Testis (tissue), 5 donors: ENCODE data around the gene TM7SF3. TPM values are rescaled to one million over a fixed set of nuclear protein-coding genes. Genes with fewer than 3 reads are reported as not detected.
A peak's percentile ranks its signal among the peaks of the same experiment; 100 is the strongest.

Experiments
- DNase-seq: peaks from one replicate; pipeline ENCODE4 v3.0.0-alpha.2; 2019
- H3K27ac ChIP-seq, 2 donors: fragments of 200-600 bp; sonication (generic); one replicate each; pipeline ENCODE4 v1.5.1; 2019
- H3K27me3 ChIP-seq: fragments of 200-600 bp; sonication (generic); one replicate; pipeline ENCODE4 v1.5.1; 2019
- H3K36me3 ChIP-seq: fragments of 200-600 bp; sonication (generic); one replicate; pipeline ENCODE4 v1.5.1; 2017; ENCODE audit warnings: low read depth; ENCODE audit errors: missing control alignments
- H3K4me1 ChIP-seq: fragments of 200-600 bp; sonication (generic); one replicate; pipeline ENCODE4 v1.5.1; 2019
- H3K4me3 ChIP-seq, 2 donors: fragments of 200-600 bp; sonication (generic); one replicate each; pipeline ENCODE4 v1.5.1; 2017 to 2019
- H3K9me3 ChIP-seq: fragments of 200-600 bp; sonication (generic); one replicate; pipeline ENCODE4 v1.5.1; 2017
- CTCF ChIP-seq, 3 experiments: fragments of 450-650 bp in 2 of 3; fragments of 200-600 bp in 1 of 3; sonication (generic) in 1 of 3; IDR thresholded peaks; one replicate each; pipeline ENCODE4 v1.5.1; 2016 to 2019; ENCODE audit warnings: antibody characterized with exemption in 3 of 3, mild to moderate bottlenecking in 2 of 3, moderate library complexity in 1 of 3
- POLR2A ChIP-seq: fragments of 450-650 bp; IDR thresholded peaks from one replicate; pipeline ENCODE4 v1.6.1; 2017; ENCODE audit warnings: antibody characterized with exemption, mild to moderate bottlenecking, moderate library complexity
- WGBS, 2 donors: methylation state at CpG; one replicate each; pipeline ENCODE4 v1.1.5; 2018; 5-methylcytosine and 5-hydroxymethylcytosine counted together
- intact Hi-C: fragments of 100-400 bp; cut with DNase I; formaldehyde crosslinking; loops from one replicate; pipeline ENCODE4 v1.15.1; 2023; ENCODE audit warnings: low total_unique reads
- long read RNA-seq, 2 donors: transcript quantifications; one replicate each; lab custom pipeline, GENCODE V29; 2026
- polyA plus RNA-seq: library from polyadenylated mRNA; stranded (reverse); fragments of 350-450 nt; fragmentation: Illumina TruSeq; extraction: RNeasy Lipid Tissue Mini Kit (QIAGEN cat#74804); gene quantifications from one replicate; pipeline ENCODE4 v1.2.3, GENCODE V29; 2014; ENCODE audit warnings: low read depth, low replicate concordance; ENCODE audit not compliant: insufficient read depth
- total RNA-seq, 2 donors: library from RNA; depleted of rRNA; stranded (reverse); fragments of >200 nt; gene quantifications; one replicate each; pipeline ENCODE4 v1.2.3, GENCODE V29; 2016

Gene TM7SF3
- 10 to 100 TPM; 64.4 to 69.6 TPM for total RNA-seq
- polyA plus RNA-seq = 73.1 TPM
- long read RNA-seq, donor 1, transcript TM7SF3-201 (12 exons, 2,709 nt) = major isoform, 9 of 42 reads
- long read RNA-seq, donor 1, partial matches to known transcripts = 33 of 42 reads
- long read RNA-seq, donor 1, other reads (novel, unspliced or antisense) = 0 of 42 reads
- long read RNA-seq, donor 2, transcript TM7SF3-201 (12 exons, 2,709 nt) = major isoform, 10 of 10 reads
- long read RNA-seq, donor 2, partial matches to known transcripts = 0 of 10 reads
- long read RNA-seq, donor 2, other reads (novel, unspliced or antisense) = 0 of 10 reads

GRCh38 chr12:27014085-27014858 lies at the start of gene TM7SF3:
TM7SF3 (minus strand) TSS chr12:27014384; CDS start chr12:27014168, 216 bp downstream.
- Histone ChIP-seq H3K4me3 (peak within 1 kb of the TSS; percentile 89 to 91), H3K4me1 (peaks cover 43% of the 10 kb centered on the region), H3K27me3 (no peaks in the 10 kb centered on the region), H3K36me3 (no peaks in the 10 kb centered on the region), H3K27ac (peak within 1 kb of the TSS; percentile 95), H3K9me3 (no peaks in the 10 kb centered on the region)
- DNase-seq = peak; percentile 96
- WGBS, 2 donors = 0% methylated on average over 18 to 39 of the region's 71 CpGs
- intact Hi-C loops = no loop called here
- TF ChIP-seq CTCF (IDR thresholded peaks at IDR 0.05) (peak; percentile 92 to 94 (median 93)), POLR2A (no peak)

- TF ChIP-seq CTCF (IDR thresholded peaks at IDR 0.05) (no peak), POLR2A (no peak)
- no peaks in the 10 kb centered on the region for H3K36me3 ChIP-seq
Observed at GRCh38 chr12:27063250-27063851, 49.2 kb upstream of the TM7SF3 start.

GRCh38 chr12:27061317-27061716 lies 47.1 kb upstream of the TM7SF3 start:
- no peak for TF ChIP-seq POLR2A
- no peak for TF ChIP-seq CTCF (IDR thresholded peaks at IDR 0.05)
- H3K4me1 ChIP-seq = no peaks in the 10 kb centered on the region
- no peak overlapping the region for H3K27ac ChIP-seq
- intact Hi-C loops = no loop called here
- no peak for DNase-seq
- 89 to 90% methylated on average over 3 of the region's 3 CpGs for WGBS, 2 donors
- H3K36me3 ChIP-seq = no peaks in the 10 kb centered on the region
- no peaks in the 10 kb centered on the region for H3K27me3 ChIP-seq
- no peaks in the 10 kb centered on the region for H3K9me3 ChIP-seq
- H3K4me3 ChIP-seq = no peak overlapping the region

More at GRCh38 chr12:27063250-27063851, 49.2 kb upstream of the TM7SF3 start:
- Histone ChIP-seq H3K9me3 (no peaks in the 10 kb centered on the region), H3K27me3 (no peaks in the 10 kb centered on the region), H3K4me1 (no peaks in the 10 kb centered on the region), H3K27ac (no peak overlapping the region), H3K4me3 (no peak overlapping the region)
- intact Hi-C loops = no loop called here
- DNase-seq = no peak

- no peak for DNase-seq
- intact Hi-C loops = no loop called here
- Histone ChIP-seq H3K36me3 (no peaks in the 10 kb centered on the region), H3K27me3 (no peaks in the 10 kb centered on the region), H3K9me3 (no peaks in the 10 kb centered on the region), H3K27ac (no peak overlapping the region), H3K4me1 (no peaks in the 10 kb centered on the region), H3K4me3 (no peak overlapping the region)
- no peak for TF ChIP-seq CTCF (IDR thresholded peaks at IDR 0.05)
- TF ChIP-seq POLR2A = no peak
- 61 to 73% methylated on average over 2 of the region's 2 CpGs for WGBS, 2 donors
Observed at GRCh38 chr12:27060740-27061139, 46.6 kb upstream of the TM7SF3 start.
